ENCODE data around the gene EHBP1L1. TPM values are rescaled to one million over a fixed set of nuclear protein-coding genes. Genes with fewer than 3 reads are reported as not detected.
A peak's percentile ranks its signal among the peaks of the same experiment; 100 is the strongest.

Gene EHBP1L1
- total RNA-seq, 1 donor from 2014 or later: 4.7 TPM

DNA sequence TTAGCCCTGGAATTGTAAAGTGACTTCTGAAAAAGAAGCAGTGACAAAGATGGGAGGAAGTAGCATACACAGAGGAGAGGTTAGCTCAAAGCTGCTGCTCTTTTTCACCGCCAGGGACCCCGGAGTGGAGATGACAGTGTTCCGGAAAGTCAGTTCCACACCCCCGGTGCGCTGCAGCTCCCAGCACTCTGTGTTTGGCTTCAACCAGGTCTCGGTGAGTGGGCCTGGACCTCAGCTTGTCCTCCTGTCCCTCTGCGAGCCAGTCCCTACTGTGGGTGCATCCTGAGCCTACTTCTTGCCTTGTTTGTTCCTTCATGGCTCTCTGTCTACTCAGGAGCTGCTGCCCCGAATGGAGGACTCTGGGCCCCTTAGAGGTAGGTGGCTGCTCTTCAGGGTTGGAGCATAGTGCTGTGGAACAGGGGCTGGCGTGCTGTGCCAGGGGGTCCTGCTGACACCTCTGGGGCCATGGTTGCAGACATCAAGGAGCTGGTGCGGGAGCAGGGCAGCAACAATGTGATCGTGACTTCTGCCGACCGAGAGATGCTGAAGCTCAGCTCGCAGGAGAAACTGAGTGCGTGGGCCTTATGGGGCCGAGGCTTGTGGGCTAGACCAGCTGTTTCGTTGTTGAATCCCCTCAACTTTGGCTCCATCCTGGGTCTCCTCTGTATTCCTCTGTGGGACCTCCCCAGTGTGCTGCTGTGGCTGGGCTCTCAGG is 41.4 kb downstream of the EHBP1L1 start:
- peaks cover 17% of the 10 kb centered on the region for H3K4me1 Mint-ChIP-seq
- no peak for TF ChIP-seq EZH2 (IDR thresholded peaks at IDR 0.05)
- TF ChIP-seq, protein P1, sequence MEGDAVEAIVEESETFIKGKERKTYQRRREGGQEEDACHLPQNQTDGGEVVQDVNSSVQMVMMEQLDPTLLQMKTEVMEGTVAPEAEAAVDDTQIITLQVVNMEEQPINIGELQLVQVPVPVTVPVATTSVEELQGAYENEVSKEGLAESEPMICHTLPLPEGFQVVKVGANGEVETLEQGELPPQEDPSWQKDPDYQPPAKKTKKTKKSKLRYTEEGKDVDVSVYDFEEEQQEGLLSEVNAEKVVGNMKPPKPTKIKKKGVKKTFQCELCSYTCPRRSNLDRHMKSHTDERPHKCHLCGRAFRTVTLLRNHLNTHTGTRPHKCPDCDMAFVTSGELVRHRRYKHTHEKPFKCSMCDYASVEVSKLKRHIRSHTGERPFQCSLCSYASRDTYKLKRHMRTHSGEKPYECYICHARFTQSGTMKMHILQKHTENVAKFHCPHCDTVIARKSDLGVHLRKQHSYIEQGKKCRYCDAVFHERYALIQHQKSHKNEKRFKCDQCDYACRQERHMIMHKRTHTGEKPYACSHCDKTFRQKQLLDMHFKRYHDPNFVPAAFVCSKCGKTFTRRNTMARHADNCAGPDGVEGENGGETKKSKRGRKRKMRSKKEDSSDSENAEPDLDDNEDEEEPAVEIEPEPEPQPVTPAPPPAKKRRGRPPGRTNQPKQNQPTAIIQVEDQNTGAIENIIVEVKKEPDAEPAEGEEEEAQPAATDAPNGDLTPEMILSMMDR (IDR thresholded peaks at IDR 0.05): no peak
- TF ChIP-seq EZH2phosphoT487 (IDR thresholded peaks at IDR 0.05): no peak
- Histone ChIP-seq H3K9ac (no peak overlapping the region), H3K4me1 (peaks cover 15% of the 10 kb centered on the region), H4K20me1 (ENCODE audit: low read depth) (peaks cover 20% of the 10 kb centered on the region), H3K27ac (no peak overlapping the region), H3K36me3 (no peaks in the 10 kb centered on the region), H3K9me3 (ENCODE audit: low read depth) (no peaks in the 10 kb centered on the region), H3F3A (ENCODE audit: low read depth) (peaks cover 14% of the 10 kb centered on the region), H3K27me3 (no peaks in the 10 kb centered on the region), H3K79me2 (ENCODE audit: low read depth) (peaks cover 41% of the 10 kb centered on the region), H3K4me3 (no peak overlapping the region), H2AFZ (replicated peaks) (no peak overlapping the region), H3K4me2 (peak overlapping the region; percentile 96)
- no peak for DNase-seq (ENCODE audit: low spot score)
- peak overlapping the region; percentile 92 for H3K4me3 Mint-ChIP-seq
- no peaks in the 10 kb centered on the region for H3K9me3 Mint-ChIP-seq
- no peak overlapping the region for H3K27ac Mint-ChIP-seq
- H3K36me3 Mint-ChIP-seq: peaks cover 5% of the 10 kb centered on the region
- H3K27me3 Mint-ChIP-seq (ENCODE audit: insufficient read depth, low read depth): peaks cover 7% of the 10 kb centered on the region

DNA sequence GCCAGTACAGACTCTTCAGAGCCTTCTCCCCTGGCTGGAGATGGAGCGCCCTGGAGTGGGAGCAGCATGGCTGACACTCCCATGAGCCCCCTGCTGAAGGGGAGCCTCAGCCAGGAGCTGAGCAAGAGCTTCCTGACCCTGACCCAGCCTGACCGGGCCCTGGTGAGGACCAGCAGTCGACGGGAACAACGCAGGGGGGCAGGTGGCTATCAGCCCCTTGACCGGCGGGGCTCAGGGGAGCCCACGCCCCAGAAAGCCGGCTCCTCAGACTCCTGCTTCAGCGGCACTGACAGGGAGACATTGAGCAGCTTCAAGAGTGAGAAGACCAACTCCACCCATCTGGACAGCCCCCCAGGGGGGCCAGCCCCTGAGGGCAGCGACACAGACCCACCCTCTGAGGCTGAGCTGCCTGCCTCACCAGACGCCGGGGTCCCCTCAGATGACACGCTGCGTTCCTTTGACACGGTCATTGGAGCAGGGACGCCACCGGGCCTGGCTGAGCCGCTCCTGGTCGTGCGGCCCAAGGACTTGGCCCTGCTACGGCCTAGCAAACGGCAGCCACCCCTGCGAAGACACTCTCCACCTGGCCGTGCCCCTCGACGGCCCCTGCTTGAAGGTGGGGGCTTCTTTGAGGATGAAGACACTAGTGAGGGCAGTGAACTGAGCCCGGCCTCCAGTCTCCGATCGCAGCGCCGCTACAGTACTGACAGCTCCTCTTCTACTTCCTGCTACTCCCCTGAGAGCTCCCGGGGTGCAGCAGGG is 42.3 kb downstream of the EHBP1L1 start:
- Histone ChIP-seq H3K36me3 (no peaks in the 10 kb centered on the region), H3K4me2 (no peak overlapping the region), H3K4me1 (peaks cover 10% of the 10 kb centered on the region), H3K4me3 (no peak overlapping the region), H3K27ac (no peak overlapping the region), H2AFZ (replicated peaks) (no peak overlapping the region), H3K9ac (no peak overlapping the region), H4K20me1 (ENCODE audit: low read depth) (peaks cover 12% of the 10 kb centered on the region), H3K79me2 (ENCODE audit: low read depth) (peaks cover 32% of the 10 kb centered on the region), H3F3A (ENCODE audit: low read depth) (peaks cover 12% of the 10 kb centered on the region), H3K9me3 (ENCODE audit: low read depth) (no peaks in the 10 kb centered on the region), H3K27me3 (no peaks in the 10 kb centered on the region)
- TF ChIP-seq EZH2 (IDR thresholded peaks at IDR 0.05): no peak
- TF ChIP-seq EZH2phosphoT487 (IDR thresholded peaks at IDR 0.05): no peak
- TF ChIP-seq, protein P1 (IDR thresholded peaks at IDR 0.05): no peak
- Mint-ChIP-seq H3K27ac (no peak overlapping the region), H3K27me3 (ENCODE audit: insufficient read depth, low read depth) (peaks cover 7% of the 10 kb centered on the region), H3K4me3 (peak overlapping the region; percentile 92), H3K4me1 (peaks cover 13% of the 10 kb centered on the region), H3K9me3 (no peaks in the 10 kb centered on the region), H3K36me3 (peaks cover 7% of the 10 kb centered on the region)
- DNase-seq (ENCODE audit: low spot score): no peak

DNA sequence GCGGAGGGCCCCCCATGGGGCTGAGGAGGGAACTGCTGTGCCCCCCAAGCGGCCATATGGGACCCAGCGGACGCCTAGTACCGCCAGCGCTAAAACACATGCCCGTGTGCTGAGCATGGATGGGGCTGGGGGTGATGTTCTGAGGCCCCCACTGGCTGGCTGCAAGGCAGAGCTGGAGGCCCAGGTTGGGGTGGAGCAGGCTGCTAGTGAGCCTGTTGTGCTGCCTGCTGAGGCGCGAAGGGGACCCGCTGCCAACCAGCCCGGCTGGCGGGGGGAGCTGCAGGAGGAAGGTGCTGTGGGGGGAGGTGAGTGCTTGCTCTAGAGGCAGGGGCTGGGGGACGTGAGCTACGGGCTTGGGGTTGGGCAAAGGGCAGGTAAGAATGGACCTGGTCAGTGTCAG is 42.9 kb downstream of the EHBP1L1 start:
- Histone ChIP-seq H2AFZ (replicated peaks) (no peak overlapping the region), H3K4me3 (no peak overlapping the region), H3K9me3 (ENCODE audit: low read depth) (no peaks in the 10 kb centered on the region), H3F3A (ENCODE audit: low read depth) (peaks cover 12% of the 10 kb centered on the region), H3K79me2 (ENCODE audit: low read depth) (peaks cover 26% of the 10 kb centered on the region), H4K20me1 (ENCODE audit: low read depth) (peaks cover 10% of the 10 kb centered on the region), H3K36me3 (no peaks in the 10 kb centered on the region), H3K4me1 (peaks cover 6% of the 10 kb centered on the region), H3K9ac (no peak overlapping the region), H3K27ac (no peak overlapping the region), H3K4me2 (no peak overlapping the region), H3K27me3 (no peaks in the 10 kb centered on the region)
- Mint-ChIP-seq H3K4me1 (peaks cover 12% of the 10 kb centered on the region), H3K27me3 (ENCODE audit: insufficient read depth, low read depth) (peaks cover 7% of the 10 kb centered on the region), H3K9me3 (no peaks in the 10 kb centered on the region), H3K36me3 (peaks cover 7% of the 10 kb centered on the region), H3K27ac (no peak overlapping the region), H3K4me3 (no peak overlapping the region)
- TF ChIP-seq, protein P1 (IDR thresholded peaks at IDR 0.05): no peak
- TF ChIP-seq EZH2 (IDR thresholded peaks at IDR 0.05) (no peak), EZH2phosphoT487 (IDR thresholded peaks at IDR 0.05) (no peak)
- DNase-seq (ENCODE audit: low spot score): no peak

Measured in neural progenitor cell (in vitro differentiated cells).